ENCODE data around the gene IFITM2. TPM values are rescaled to one million over a fixed set of nuclear protein-coding genes. Genes with fewer than 3 reads are reported as not detected.
"Not testable (repeated sequence)": the region's sequence is repeated elsewhere in the genome, so short reads cannot be mapped to it uniquely, and the experiment has no call there.

IFITM2 gene
- total and polyA plus RNA-seq, 2 experiments from 2014 or later: 71.6 to 267 TPM

DNA sequence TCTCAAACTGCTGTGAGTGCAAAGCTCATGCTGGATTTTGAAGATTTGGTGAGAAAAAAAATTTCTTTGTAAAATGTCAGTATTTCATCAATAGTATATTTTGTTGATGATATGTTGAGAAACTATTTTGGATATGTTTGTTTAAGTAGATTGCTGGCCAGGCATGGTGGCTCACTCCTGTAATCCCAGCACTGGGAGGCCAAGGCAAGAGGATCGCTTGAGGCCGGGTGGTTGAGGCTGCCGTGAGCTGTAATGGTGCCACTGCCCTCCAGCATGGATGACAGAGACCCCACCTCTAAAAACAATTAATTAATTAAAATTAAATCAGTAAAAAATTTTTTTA lies 19.9 kb downstream of the IFITM2 start:
- DNase-seq (ENCODE audit: low read depth in 1 of 2, low spot score in 1 of 2): no peak
- peaks cover 22% of the 10 kb centered on the region for H3K4me1 ChIP-seq (ENCODE audit: low read depth)
- no peaks in the 10 kb centered on the region for H3K9me3 ChIP-seq (ENCODE audit: low read depth)
- H3K27me3 ChIP-seq: no peaks in the 10 kb centered on the region
- no peaks in the 10 kb centered on the region for H3K36me3 ChIP-seq
- TF ChIP-seq, protein P1, sequence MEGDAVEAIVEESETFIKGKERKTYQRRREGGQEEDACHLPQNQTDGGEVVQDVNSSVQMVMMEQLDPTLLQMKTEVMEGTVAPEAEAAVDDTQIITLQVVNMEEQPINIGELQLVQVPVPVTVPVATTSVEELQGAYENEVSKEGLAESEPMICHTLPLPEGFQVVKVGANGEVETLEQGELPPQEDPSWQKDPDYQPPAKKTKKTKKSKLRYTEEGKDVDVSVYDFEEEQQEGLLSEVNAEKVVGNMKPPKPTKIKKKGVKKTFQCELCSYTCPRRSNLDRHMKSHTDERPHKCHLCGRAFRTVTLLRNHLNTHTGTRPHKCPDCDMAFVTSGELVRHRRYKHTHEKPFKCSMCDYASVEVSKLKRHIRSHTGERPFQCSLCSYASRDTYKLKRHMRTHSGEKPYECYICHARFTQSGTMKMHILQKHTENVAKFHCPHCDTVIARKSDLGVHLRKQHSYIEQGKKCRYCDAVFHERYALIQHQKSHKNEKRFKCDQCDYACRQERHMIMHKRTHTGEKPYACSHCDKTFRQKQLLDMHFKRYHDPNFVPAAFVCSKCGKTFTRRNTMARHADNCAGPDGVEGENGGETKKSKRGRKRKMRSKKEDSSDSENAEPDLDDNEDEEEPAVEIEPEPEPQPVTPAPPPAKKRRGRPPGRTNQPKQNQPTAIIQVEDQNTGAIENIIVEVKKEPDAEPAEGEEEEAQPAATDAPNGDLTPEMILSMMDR (IDR thresholded peaks at IDR 0.05; ENCODE audit: low read depth, low read length): no peak
- H3K27ac ChIP-seq: no peak overlapping the region
- no peak overlapping the region for H3K4me3 ChIP-seq

DNA sequence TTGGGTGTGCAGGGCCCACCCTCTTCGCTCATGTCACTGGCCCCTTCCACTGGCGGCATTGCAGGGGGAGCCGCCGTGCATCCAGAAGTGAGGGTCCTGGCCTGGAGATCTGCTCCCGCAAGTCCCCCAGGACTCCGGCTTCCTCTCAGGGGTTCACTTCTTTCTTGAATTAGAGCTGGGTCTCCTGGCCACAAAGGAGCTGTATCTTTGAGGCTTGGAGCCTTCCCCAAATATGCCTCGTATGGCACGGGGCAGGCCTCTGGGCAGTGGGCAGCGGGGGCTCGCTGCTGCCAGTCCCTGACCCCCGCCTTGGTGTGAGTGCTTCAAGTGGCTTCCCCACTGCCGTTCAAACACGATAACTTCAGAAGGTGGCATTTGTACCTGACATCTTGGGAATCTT lies 20.4 kb downstream of the IFITM2 start:
- TF ChIP-seq, protein P1 (IDR thresholded peaks at IDR 0.05; ENCODE audit: low read depth, low read length): no peak
- DNase-seq (ENCODE audit: low read depth in 1 of 2, low spot score in 1 of 2): no peak

DNA sequence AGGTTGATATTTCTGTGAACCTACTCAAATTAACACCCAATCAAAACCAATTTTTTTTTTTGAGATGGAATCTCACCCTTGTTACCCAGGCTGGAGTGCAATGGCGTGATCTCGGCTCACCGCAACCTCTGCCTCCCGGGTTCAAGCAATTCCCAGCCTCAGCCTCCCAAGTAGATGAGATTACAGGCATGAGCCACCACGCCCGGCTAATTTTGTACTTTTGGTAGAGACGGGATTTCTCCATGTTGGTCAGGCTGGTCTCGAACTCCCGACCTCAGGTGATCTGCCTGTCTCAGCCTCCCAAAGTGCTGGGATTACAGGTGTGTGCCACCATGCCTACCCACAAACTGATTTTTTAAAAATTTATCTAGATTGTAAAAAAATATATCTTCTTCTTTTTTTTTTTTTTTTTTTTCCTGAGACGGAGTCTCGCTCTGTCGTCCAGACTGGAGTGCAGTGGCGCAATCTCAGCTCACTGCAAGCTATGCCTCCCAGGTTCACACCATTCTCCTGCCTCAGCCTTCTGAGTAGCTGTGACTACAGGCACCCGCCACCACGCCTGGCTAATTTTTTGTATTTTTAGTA lies 21.0 kb downstream of the IFITM2 start:
- DNase-seq (ENCODE audit: low read depth in 1 of 2, low spot score in 1 of 2); H3K9me3 ChIP-seq (ENCODE audit: low read depth); H3K36me3 ChIP-seq; H3K27me3 ChIP-seq; H3K4me3 ChIP-seq; H3K27ac ChIP-seq: not testable (repeated sequence)
- H3K4me1 ChIP-seq (ENCODE audit: low read depth): peaks cover 22% of the 10 kb centered on the region

More for the DNA sequence above, 20.4 kb downstream of the IFITM2 start:
- Histone ChIP-seq H3K9me3 (ENCODE audit: low read depth) (no peaks in the 10 kb centered on the region), H3K36me3 (no peaks in the 10 kb centered on the region), H3K27me3 (no peaks in the 10 kb centered on the region), H3K27ac (no peak overlapping the region), H3K4me3 (no peak overlapping the region), H3K4me1 (ENCODE audit: low read depth) (peaks cover 22% of the 10 kb centered on the region)

DNA sequence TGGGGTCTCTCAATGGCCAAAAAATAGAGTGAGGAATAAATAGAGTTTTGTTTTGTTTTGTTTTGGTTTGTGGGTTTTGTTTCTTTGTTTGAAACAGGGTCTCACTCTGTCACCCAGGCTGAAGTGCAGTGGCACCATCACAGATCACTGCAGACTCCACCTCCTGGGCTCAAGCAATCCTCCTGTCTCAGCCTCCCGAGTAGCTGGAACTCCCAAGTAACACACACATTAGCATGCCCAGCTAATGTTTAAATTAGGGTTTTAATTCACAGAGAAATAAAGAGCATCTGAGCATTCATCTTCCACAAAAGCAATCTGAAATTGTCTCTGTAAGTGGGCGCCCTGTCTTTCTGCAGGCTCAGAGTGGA lies 22.3 kb downstream of the IFITM2 start:
- no peaks in the 10 kb centered on the region for H3K9me3 ChIP-seq (ENCODE audit: low read depth)
- H3K27me3 ChIP-seq: no peaks in the 10 kb centered on the region
- no peak overlapping the region for H3K27ac ChIP-seq
- H3K4me3 ChIP-seq: no peak overlapping the region
- H3K4me1 ChIP-seq (ENCODE audit: low read depth): peaks cover 25% of the 10 kb centered on the region
- no peaks in the 10 kb centered on the region for H3K36me3 ChIP-seq
- TF ChIP-seq, protein P1 (IDR thresholded peaks at IDR 0.05; ENCODE audit: low read depth, low read length): no peak
- no peak for DNase-seq (ENCODE audit: low read depth in 1 of 2, low spot score in 1 of 2)

DNA sequence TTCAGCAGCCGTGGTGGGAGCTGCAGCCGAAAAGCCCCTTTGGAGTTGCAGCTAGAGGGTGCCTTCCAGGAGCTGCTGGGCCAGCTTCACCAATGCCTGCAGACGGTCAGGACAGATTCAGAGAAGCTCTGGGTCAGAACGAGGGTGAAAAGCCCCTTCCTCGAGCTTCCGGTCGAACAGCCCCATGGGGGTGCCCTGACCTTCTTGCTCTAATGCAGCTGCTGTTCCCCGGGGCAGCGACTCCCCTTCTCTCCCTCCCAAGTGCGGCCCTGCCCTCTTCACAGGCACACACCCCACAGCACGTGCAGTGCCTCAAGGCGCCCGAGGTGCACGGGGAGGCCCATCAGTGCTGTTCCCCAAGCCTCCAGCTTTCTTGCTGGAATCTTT lies 22.7 kb downstream of the IFITM2 start:
- H3K4me1 ChIP-seq (ENCODE audit: low read depth): peaks cover 25% of the 10 kb centered on the region
- H3K27me3 ChIP-seq: no peaks in the 10 kb centered on the region

DNA sequence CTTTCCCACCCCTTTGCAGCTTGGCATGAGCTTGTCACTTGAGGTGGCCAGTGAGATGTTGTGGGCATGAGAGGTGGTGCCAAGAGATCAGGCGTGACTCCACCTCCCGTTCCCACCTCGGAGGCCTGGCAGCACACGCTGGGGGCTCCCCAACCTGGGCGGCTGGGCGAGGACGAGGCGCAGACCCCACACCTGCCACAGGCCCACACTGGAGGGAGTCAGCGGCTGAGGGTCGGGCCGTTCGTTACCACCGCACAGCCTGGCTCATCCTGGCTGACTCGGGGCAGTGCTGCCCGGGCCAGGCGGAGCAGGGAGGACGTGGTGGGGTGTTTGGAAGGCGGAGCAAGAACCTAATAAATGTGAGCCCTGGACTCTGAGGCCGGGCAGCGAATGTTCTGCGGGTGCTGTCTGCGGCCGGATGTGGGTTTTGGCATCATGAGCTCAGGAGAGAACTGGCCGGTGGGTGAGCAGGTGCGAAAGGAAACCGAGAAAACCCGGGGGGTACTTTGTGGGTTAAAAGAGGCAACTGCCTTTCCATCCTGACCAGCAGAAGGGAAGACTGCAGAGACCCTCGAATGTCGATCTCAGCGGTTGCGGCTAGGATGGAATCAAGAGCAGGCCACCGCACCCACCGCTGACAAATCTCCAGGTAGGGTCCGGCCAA lies 23.2 kb downstream of the IFITM2 start:
- Histone ChIP-seq H3K36me3 (no peaks in the 10 kb centered on the region), H3K9me3 (ENCODE audit: low read depth) (no peaks in the 10 kb centered on the region), H3K27me3 (no peaks in the 10 kb centered on the region), H3K4me3 (no peak overlapping the region), H3K27ac (no peak overlapping the region), H3K4me1 (ENCODE audit: low read depth) (peaks cover 30% of the 10 kb centered on the region)
- DNase-seq (ENCODE audit: low read depth in 1 of 2, low spot score in 1 of 2): no peak
- TF ChIP-seq, protein P1 (IDR thresholded peaks at IDR 0.05; ENCODE audit: low read depth, low read length): no peak

More for the DNA sequence above, 22.7 kb downstream of the IFITM2 start:
- Histone ChIP-seq H3K36me3 (no peaks in the 10 kb centered on the region), H3K4me3 (no peak overlapping the region), H3K9me3 (ENCODE audit: low read depth) (no peaks in the 10 kb centered on the region), H3K27ac (no peak overlapping the region)
- no peak for DNase-seq (ENCODE audit: low read depth in 1 of 2, low spot score in 1 of 2)
- TF ChIP-seq, protein P1 (IDR thresholded peaks at IDR 0.05; ENCODE audit: low read depth, low read length): no peak
